ENCODE measurements around the gene HAX1. TPM values are rescaled to one million over a fixed set of nuclear protein-coding genes. Genes with fewer than 3 reads are reported as not detected.

Gene HAX1
- total RNA-seq: 163 TPM in 2 replicates

GRCh38 chr1:154272217-154272998, at the start of gene HAX1:
TSS of gene HAX1 (plus strand) at chr1:154272629. CDS start at chr1:154272724, 95 bp downstream.

DNA sequence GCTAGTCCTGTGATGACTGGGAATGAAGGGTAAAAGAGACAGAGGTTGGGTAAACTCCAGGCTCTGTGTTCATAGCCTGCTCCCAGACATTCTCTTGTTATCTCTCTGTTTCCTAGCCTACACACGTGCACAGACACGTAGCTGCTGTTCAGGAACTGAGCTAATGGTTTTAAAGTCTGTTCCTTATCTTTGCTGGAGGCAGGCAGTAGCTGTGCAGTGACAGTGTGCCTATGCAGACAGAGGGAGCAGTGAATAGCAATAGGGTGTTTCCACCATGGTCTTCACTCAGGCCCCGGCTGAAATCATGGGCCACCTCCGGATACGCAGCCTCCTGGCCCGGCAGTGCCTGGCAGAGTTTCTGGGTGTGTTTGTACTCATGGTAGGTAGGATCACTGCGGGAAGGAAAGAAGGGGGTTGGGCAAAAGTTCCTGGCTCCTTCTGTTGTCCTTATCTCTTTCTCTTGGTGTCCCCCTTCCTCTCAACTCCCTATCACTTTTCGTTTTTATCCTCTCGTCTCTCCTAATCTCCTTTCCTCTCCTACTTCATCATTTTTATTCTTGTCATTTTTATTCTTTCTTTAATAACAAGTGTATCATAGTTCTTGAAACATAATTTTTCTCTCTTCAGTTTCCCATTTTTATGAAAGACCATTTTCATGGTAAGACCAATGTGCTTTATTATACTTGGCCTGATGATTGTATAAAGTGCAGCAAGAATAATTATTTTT, 48.6 kb downstream of the HAX1 start, which contains the start of gene AQP10:
AQP10 (plus strand) TSS at position 212 of the 727 bp plus-strand sequence; CDS start at position 275, 63 bp downstream.

GRCh38 chr1:154324669-154325582, 52.5 kb downstream of the HAX1 start, which contains the start of gene ATP8B2:
TSS of gene ATP8B2 (plus strand) at chr1:154325525. CDS start at chr1:154328142, 2,617 bp downstream.

Other genes with a start within 250 kb of the HAX1 start
- gene NUP210L, start 117.6 kb upstream of the HAX1 start, total RNA-seq: not detected in 2 replicates
- 592 and 711 TPM in 2 replicates for gene TPM3, start 80.5 kb upstream of the HAX1 start, total RNA-seq
- not detected in 2 replicates for gene CFAP141, start 66.3 kb upstream of the HAX1 start, total RNA-seq
- 69.8 and 72.1 TPM in 2 replicates for gene UBAP2L, start 51.7 kb upstream of the HAX1 start, total RNA-seq
- not detected in 2 replicates for gene AQP10, start 48.5 kb downstream of the HAX1 start, total RNA-seq
- 73.7 and 77.8 TPM in 2 replicates for gene ATP8B2, start 52.9 kb downstream of the HAX1 start, total RNA-seq
- gene IL6R, start 132.7 kb downstream of the HAX1 start, total RNA-seq: 0.58 and 4.4 TPM in 2 replicates
- not detected in 2 replicates for gene TDRD10, start 229.6 kb downstream of the HAX1 start, total RNA-seq
- gene SHE, start 229.8 kb downstream of the HAX1 start, total RNA-seq: not detected in 2 replicates